ENCODE measurements around the gene MRM2.
"Not testable (repeated sequence)": the region's sequence is repeated elsewhere in the genome, so short reads cannot be mapped to it uniquely, and the experiment has no call there.

Gene MRM2

DNA sequence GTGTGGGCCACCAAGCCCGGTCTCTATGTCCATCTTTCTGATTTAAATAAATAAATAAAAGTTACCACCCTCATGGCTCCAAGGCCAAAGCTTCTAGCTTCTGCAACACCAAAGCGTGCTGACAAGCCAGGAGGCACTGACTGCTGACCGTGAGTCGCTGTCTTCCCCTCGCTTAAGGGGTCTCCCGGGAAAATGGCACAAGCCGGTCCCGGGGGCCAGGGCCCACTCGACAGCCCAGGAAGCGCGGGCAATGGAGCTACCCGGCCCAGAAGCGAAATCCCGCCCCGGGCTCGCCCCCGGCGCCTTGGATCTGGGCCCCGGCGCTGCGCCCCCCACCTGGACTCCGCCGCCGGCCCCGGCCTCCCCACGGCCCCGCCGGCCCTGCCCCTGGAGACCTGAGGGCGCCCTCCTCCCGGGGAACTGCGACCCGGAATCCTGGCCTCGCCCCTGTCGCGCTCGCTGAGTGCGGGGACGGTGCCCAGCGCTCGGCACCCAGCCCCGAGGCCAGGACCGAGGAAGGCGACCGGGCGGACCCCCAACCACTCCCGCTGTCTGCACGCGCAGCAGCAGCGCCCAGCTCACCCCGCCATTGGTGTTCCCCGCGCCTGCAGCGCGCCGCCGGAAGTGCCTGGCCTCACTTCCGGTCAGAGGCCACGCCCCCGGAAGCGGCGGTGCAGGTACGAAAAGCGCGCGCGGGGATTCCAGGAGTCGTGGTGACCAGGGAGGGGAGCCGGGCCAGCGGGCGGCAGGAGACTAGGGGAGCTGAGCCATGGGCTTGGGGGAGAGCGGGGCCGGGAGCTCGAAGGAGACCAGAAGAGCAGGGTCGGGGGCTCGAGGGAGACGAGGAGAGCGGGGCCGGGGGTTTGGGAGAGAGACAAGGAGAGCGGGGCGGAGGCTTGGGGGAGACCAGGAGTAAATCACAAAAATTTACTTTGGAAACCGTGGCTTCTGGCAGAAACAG, at the start of gene MRM2, which contains the start of gene NUDT1:
Gene MRM2, minus strand, starts transcription at position 626 of the 961 bp plus-strand sequence. Its CDS starts 36 bp downstream, at position 590.
Gene NUDT1, plus strand, starts transcription at position 647 of the 961 bp plus-strand sequence. CDS start 2,349 bp downstream, outside the sequence.
- peak; percentile 82 for DNase-seq

DNA sequence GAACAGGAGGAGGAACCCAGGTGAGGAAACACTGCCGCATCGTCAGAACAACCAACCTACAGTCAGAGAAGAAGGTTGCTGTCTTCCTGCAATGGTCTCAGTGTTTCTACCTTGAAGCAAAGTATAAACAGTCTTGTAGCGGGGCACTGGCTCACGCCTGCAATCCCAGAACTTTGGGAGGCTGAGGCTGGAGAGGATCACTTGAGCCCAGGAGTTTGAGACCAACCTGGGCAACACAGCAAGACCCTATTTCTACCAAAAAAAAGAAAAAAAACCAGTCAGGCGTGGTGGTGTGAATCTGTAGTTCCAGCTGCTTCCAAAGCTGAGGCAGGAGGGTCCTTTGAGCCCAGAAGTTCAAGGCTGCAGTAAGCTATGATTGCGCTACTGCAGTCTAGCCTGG, 48.9 kb upstream of the MRM2 start:
- DNase-seq: no peak

DNA sequence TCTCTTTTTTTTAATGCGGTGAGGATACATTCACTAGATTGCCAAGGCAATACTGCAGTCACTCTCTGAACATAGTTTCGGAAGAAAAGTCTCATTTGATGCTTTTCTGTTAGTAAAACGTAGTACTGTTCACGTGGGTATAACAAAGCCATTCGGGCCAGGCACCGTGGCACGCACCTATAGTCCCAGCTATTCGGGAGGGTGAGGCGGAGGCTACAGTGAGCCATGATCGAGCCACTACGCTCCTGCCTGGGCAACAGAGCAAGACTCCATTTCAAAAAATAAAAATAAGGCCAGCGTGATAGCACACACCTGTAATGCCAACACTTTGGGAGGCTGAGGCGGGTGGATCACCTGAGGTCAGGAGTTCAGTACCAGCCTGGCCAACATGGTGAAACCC, 47.6 kb upstream of the MRM2 start:
- no peak for DNase-seq

DNA sequence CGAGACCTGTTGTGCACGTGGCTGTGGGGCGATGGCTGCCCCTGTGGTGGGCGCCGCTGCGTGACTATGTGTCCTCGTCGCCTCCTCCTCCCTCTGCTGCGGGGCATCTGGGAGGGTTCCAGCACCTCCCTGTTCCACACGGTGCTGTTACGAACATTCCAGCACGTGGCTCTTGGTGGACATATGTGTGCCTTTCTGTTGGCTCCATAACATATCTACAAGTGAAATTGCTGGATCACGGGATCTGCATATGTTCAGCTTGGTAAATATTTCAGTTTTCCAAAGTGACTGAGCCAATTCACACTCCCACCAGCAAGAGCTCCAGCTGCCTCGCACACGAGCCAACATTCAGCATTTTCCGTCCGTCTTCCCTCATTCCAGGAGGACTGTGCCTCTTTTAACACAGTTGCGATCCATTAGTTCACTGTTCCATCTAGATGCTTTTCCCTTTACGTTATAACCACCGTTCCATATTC, 47.1 kb upstream of the MRM2 start:
- no peak for DNase-seq

DNA sequence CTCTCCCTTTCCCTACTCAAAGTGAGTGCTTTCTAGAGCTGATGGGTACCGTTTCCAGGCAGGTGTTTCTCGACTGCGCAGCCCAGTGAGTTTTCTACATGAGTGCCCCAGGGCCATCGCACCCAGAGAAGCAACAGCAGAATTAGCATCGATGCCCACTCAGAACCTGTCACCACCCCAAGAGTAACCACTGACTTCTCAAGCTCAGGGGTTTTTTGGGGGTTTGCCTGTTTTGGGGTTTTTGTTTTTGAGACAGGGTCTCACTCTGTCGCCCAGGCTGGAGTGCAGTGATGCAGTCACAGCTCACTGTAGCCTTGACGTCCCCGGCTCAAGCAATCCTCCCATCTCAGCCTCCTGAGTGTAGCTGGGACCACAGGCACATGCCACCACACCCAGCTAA, 46.5 kb upstream of the MRM2 start:
- DNase-seq: no peak

DNA sequence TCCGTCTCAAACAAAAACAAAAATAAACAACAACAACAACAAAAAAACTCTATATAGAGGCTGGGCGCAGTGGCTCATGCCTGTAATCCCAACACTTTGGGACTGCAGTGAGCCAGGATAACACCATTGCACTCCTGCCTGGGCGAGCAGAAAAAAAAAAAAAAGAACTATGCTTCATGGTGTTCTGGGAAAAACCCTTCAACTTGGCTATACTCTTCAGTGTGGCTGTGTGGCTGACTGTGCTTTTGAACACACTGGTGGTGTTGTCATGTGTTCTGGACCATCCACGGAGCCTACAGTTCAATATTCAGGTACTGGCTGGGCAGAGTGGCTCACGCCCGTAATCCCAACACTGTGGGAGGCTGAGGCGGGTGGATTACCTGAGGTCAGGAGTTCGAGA, 45.7 kb upstream of the MRM2 start:
- no peak for DNase-seq

DNA sequence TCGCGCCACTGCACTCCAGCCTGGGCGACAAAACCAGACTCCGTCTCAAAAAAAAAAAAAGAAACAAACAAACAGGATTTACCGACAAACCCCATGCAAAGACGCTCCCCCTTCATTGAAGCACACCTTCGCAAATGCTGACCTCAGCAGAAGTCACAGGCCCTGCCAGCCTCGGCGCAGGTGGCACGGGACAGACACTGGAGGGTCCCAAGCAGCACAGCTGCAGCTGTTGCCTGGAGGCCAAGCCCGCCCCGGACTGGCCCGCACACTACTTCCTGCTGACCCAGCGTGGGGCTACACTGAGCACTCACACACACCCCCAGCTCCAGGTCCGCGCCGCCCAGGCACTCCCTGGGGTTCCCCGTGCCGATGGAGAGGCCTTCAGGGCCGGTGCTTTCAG, 41.1 kb upstream of the MRM2 start:
- DNase-seq: no peak

DNA sequence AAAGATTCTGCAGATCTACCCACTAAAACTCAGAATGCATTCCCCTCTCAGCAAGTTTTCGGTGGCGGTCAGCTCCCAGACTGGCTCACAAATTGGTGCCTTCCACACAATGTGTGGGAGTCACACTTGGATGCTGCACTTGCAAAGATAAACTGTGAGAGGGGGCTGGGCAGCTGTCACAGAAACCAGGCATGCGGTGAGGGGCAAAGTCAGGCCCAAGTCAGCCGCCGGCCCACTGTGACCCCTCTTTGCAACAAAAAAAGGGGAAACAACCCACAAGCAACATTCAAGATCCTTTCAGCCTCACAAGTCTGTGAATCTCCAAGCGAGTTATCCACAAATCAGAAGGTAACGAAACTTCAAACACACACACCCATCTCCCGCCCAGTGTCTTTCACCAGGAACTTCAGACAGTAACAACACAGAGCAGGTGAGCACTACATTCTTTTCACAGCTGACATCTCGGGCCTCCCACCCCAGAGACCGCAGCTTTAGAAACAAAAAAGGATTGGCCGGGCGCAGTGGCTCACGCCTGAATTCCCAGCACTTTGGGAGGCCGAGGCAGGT, 40.3 kb upstream of the MRM2 start:
- DNase-seq: no peak

DNA sequence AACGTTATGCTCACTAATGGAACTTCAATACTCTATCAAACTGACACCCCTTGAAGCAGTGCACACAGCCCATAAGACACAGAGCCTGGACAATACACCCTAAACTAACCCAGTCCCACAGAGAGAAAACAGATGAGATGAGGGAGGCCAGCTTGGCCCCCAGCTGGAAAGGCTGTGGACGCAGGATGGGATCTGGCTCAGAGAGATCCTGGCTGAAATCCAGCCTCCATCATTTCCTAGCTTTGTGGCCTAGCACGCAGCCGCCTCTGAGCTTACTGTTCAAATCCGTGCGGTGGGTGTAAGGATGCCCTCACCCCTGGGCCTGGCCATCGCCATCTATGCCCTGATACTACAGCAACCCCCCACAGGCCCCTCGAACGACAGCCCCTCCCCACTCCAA, 39.5 kb upstream of the MRM2 start:
- DNase-seq: no peak

DNA sequence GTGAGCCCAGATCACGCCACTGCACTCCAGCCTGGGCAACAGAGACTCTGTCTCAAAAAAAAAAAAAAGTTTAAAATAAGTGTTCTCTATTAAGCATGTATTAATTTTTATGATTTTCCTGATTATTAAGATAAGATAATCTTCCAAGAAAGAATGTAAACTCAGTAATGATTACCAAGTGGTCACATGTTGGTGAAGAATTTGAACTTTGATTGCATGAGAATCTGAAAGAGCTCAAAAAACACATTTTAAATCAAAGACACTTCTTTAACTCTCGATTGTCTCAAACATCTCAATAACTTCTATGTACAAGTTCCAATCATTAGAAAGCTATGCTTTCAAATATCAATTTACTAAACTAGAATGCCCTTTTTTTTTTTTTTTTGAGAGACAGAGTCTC, 38.4 kb upstream of the MRM2 start:
- no peak for DNase-seq

DNA sequence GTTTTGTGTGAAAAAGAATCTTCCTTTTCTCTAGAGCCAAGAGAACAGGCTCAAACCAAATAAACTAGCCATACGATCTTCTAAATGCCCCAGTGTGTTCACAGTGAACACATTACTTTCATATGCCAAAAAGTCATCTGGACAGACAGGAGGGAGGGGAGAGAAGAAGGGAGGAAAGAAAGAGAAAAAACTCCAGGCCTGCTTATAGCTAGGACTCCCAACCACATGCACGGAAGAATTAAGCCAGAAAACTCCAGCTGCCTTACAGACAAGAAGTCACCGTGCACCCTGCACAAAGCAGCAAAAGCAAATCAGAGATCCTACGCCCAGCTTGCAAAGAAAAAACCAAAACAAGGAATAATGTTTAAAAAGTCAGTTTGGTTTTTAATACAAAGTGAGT, 37.9 kb upstream of the MRM2 start:
- no peak for DNase-seq

DNA sequence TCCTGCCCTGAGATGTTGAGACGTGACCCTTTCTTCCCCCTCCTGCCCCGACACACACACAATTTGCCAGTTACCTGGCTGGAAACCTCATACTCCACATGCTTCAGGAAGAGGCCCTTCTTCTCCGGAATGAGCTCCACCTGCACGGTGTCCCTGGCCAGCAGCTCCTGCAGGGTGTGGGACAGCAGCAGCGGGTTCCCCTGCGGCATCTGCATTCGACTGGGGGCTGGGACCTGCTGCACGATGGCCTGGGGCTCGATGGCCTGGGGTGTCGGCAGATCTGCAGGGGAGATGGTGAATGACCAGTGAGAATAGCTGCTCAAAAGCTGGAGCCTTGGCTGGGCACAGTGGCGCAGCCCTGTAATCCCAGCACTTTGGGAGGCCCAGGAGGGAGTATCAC, 36.0 kb upstream of the MRM2 start:
- DNase-seq: no peak

DNA sequence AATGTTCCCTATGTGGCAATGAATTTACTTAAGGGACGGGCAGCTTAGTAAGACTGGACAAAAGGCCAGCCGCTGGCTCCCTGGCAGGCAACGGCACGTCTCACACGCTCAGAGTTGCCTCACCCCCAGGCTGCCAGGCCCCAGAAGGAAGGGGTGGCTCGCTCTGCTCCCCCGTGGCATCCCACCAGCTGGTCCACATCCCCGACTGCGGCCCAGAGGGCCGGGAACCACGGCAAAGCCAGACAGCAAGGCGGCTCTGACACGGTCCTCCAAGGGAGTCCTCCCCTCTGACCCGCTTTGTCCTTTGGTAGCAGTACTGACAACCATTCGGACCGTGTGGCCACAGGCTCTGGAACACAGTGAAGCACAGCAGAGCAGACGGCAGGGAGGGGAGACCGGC, 34.1 kb upstream of the MRM2 start:
- DNase-seq: no peak

DNA sequence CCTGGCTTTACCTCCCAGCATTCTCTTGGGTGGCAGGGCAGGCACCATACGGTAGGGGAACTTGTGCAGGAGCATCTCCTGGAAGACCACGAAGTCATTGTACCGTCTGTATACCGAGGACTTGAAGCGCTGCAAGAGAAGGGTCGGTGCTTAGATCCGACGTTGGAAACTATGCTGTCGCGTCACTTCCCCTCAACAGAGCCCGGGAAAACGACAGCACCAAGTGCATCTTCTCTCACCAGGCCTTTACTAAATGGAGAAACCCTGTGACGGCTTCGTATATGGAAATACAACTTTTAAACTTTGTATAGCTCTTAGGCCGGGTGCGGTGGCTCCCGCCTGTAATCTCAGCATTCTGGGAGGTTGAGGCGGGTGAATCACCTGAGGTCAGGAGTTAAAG, 33.1 kb upstream of the MRM2 start:
- DNase-seq: no peak

DNA sequence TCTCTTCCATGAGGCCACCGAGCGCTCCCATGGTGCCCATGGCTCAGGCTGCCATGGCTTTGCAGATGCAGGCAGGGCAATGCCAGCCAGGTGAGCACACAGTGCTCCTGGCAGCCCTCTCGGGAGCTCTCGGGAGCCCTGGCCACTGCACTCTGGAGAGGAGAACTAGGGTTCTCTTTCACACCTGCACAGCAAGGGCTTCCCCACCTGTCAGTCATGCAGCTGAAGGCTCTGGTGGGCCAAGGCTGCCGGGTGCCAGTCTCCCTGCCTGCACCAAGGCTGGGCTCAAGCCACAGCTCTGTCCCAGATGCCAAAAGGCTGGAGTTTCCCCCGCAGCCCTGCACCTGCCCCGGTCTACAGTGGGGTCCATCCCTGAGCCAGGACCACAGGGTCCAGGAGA, 32.7 kb upstream of the MRM2 start:
- no peak for DNase-seq

DNA sequence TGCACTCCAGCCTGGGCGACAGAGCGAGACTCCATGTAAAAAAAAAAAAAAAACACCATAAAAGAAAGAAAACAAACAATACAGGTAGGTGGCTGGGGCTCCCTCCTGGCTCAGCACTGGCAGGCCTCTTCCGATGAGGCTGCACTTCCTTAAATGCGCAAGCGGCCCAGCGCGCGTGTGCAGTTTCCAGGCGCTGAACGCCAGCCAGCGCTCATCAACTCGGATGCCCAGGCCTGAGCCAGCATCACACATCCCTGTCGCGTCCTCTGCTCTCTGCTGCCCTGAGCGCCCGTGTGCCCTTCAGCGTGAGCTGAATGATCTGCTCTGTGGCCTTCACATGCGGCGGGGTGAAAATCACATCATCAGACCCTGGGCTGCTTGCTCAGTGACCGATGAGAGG, 31.9 kb upstream of the MRM2 start:
- DNase-seq: no peak

DNA sequence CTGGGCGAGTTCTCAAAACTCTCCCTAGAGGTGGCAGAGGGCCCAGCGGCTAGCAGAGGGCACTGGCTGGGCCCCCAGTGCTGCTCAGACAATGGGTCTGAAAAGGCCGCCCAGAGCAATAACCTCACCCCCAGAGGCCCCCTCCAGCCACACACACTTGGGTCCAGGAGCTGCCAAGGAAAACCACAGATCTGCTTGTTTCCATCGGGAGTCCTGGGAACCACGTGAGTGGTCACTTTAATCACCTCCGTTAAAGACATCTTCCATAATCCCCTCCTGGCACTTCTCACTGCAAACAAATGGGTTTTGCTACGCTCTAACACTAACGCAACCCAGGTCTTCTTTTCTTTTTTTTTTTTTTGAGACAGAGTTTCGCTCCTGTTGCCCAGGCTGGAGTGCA, 30.0 kb upstream of the MRM2 start:
- DNase-seq: no peak

DNA sequence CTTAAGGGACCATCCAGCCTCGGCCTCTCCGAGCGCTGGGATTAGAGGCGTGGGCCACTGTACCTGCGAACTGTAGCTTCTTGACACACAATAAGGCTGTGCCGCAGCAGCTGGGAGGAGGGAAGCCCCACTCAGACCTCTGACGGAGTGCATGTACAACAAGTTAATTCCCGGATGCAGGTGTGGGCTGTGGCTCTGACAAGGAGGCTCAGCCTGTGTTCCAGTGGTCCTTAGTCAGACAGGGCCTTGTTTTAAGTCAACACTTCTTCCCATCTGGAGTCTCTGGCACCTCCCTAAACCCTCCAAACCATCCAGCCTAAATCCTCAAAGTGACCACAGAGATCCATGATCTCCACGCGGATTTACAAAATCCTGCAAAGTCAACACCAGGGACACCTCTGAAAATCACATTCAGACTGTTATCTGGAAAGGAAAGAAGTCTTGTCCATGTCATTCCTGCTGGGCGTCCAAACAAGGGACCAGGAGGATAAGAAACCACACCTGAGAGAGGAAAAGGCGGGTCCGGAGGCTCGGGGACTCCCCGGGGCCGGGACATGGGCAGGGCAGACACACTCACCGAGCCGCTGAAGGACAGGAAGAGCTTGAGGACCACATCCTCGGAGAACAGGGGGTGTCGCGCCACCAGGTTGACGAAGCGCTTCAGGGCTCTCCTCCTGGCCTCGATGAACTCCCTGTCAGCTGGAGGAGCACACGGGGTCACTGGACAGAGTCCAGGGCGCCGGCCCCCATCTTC, 29.4 kb upstream of the MRM2 start:
- no peak for DNase-seq

DNA sequence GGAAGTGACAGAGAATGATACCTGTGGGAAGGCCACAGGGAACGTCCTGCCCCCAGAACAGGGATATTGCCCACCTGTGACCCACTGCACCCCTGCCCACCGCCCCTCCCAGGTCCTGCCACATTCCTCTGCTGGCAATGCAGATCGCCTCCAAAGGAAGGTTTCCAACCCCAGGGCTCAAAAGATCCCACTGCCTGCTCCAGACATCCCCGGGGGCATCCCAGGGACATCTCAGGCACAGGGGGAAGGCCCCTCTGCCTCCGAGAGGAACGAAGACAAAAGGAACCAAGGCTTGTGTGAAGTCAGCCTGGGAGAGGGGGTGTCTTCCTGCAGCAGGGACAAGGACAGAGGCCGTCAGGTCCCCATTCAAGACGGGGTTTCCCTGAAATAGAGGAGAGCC, 28.5 kb upstream of the MRM2 start:
- DNase-seq: no peak

DNA sequence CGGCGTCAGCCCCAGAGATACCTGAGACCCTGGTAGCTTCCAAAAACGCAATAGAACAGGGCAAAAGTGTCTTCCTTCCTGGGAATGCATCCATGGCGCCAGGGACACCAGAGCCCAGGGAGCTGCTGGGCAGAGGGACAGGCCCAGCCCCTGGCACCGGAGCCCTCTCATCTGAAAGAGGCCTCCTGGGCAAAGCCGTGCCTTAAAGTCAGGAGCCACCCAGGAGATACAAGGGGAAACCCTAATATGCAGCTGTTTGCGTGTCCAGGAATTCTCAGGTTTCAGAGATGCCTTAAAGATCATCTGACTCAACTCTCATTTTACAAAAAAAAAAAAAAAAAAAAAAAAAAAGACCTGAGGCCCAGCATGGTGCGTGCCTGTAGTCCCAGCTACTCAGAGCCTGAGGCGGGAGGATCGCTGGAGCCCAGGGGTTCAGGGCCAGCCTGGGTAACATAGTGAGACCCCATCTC, 28.0 kb upstream of the MRM2 start:
- no peak for DNase-seq

DNA sequence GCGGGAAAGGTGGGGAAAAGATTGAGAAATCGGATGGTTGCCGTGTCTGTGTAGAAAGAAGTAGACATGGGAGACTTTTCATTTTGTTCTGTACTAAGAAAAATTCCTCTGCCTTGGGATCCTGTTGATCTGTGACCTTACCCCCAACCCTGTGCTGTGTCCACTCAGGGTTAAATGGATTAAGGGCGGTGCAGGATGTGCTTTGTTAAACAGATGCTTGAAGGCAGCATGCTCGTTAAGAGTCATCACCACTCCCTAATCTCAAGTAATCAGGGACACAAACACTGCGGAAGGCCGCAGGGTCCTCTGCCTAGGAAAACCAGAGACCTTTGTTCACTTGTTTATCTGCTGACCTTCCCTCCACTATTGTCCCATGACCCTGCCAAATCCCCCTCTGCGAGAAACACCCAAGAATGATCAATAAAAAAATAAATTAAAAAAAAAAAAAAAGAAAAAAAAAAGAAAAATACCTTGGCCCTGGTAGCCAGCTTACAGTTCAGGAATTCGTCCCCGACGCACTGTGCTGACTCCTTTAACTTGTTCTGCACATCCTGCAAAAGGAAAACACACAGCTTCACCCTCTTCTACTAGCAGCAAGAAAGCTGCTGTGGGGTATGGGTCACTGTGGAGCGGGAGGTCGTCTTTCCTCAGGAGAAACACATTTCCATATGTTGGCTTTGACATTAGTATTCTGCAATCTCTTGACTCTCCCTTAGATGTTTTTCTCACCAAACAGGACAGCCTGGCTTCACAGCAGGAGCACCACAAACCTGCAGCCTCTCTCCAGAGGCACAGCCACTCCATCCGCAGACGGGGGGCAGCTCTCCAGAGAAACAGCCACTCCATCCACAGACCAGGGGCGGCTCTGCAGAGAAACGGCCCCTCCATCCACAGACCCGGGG, 27.3 kb upstream of the MRM2 start:
- DNase-seq: not testable (repeated sequence)

DNA sequence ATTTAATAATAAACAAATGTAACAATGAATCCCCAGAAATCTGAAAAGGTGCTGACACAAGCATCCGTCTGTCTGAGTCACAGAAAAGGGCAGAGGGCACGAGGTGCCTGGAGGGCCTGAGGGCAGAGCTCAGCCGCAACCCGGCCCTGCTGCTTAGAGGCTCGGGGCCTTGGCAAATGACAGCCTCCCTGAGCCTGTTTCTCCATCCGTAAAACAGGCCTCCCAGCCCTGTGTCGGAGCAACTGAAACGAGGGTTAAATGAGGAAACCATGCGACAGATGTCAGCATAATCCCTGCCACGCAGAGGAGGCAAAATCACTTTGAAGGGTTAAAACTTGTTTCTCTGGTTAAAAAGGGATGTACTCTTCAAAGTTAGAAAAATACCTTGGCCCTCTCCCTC, 24.9 kb upstream of the MRM2 start:
- DNase-seq: no peak
